ENCODE measurements around the gene EEF1A2.
"Not testable (repeated sequence)": the region's sequence is repeated elsewhere in the genome, so short reads cannot be mapped to it uniquely, and the experiment has no call there.

Gene EEF1A2

GRCh38 chr20:63484236-63484635 lies 14.6 kb downstream of the EEF1A2 start:
- DNase-seq, result no peak

- no peak for DNase-seq
These were observed 15.0 kb downstream of the EEF1A2 start for GRCh38 chr20:63483834-63484233.

- DNase-seq, result no peak
These were observed 16.8 kb downstream of the EEF1A2 start for GRCh38 chr20:63482021-63482587.

GRCh38 chr20:63481503-63481902 lies 17.4 kb downstream of the EEF1A2 start:
- DNase-seq, result no peak

GRCh38 chr20:63479695-63480419 lies 19.0 kb downstream of the EEF1A2 start:
- not testable (repeated sequence) for DNase-seq

- DNase-seq, result no peak
These were observed 20.3 kb downstream of the EEF1A2 start for GRCh38 chr20:63478346-63479302.

GRCh38 chr20:63477944-63478343 lies 20.9 kb downstream of the EEF1A2 start:
- no peak for DNase-seq

- no peak for DNase-seq
These were observed 21.7 kb downstream of the EEF1A2 start for GRCh38 chr20:63477061-63477616.

- DNase-seq, result no peak
These were observed 23.7 kb downstream of the EEF1A2 start for GRCh38 chr20:63475209-63475608.

- DNase-seq, result peak; percentile 32
These were observed 25.1 kb downstream of the EEF1A2 start for GRCh38 chr20:63473555-63474449.

GRCh38 chr20:63472862-63473390 lies 26.0 kb downstream of the EEF1A2 start:
- DNase-seq, result no peak

GRCh38 chr20:63471981-63472831 lies 26.7 kb downstream of the EEF1A2 start, which contains the start of gene KCNQ2:
Gene KCNQ2, minus strand, starts transcription at chr20:63472655. Its CDS starts 192 bp downstream, at chr20:63472463.
- peak; percentile 20 for DNase-seq

GRCh38 chr20:63471717-63471980 lies 27.2 kb downstream of the EEF1A2 start:
- no peak for DNase-seq

GRCh38 chr20:63471002-63471716 lies 27.7 kb downstream of the EEF1A2 start:
- DNase-seq, result no peak

GRCh38 chr20:63470410-63470809 lies 28.5 kb downstream of the EEF1A2 start:
- no peak for DNase-seq

GRCh38 chr20:63469713-63470101 lies 29.2 kb downstream of the EEF1A2 start:
- no peak for DNase-seq

GRCh38 chr20:63469019-63469712 lies 29.7 kb downstream of the EEF1A2 start:
- no peak for DNase-seq

- no peak for DNase-seq
These were observed 30.5 kb downstream of the EEF1A2 start for GRCh38 chr20:63468421-63468820.

GRCh38 chr20:63467294-63468083 lies 31.4 kb downstream of the EEF1A2 start:
- no peak for DNase-seq

Data from NCI-H1105 treated with DMSO at 0.1 percent for 48 hours (cell line).